AG08395 (cell line): ENCODE measurements around the gene PHAF1.

ENCODE experiments used
- DNase-seq: peaks from one replicate; pipeline ENCODE4 v3.0.0; 2012; ENCODE audit warnings: mixed read lengths, low spot score

Gene PHAF1

DNA sequence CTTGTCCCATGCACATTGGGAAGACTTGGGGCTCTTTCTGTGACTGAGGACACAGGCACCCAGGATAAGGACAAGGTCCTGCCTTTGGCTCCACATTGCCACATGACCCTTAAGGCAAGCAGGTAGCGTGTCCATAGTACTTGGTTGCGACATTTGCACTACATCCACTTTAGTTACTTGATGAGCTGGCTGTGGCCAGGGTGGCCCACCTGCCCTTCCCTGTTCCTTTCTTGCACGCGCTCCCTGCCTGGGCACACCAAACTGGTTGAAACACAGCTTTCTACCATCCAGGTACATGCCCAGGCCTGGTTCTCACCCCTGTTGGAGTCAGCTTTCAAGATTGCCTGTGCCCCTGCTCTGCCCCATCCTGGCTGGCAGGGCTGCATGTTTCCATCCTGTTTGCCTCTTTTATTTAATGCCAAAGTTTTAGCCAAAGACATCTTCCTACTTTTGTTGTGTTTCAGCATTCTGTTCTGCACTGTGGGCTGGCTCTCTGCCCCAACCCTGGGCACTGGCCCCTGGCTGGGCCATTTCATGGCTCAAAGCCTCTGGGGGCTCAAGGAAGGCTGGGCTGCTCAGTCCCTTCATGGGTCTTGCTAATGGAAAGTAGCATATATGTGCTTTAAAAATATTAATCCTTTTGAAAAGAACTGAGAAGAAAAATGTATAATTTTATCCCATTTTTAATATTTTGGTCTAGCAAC is 37.8 kb downstream of the PHAF1 start:
- no peak for DNase-seq

DNA sequence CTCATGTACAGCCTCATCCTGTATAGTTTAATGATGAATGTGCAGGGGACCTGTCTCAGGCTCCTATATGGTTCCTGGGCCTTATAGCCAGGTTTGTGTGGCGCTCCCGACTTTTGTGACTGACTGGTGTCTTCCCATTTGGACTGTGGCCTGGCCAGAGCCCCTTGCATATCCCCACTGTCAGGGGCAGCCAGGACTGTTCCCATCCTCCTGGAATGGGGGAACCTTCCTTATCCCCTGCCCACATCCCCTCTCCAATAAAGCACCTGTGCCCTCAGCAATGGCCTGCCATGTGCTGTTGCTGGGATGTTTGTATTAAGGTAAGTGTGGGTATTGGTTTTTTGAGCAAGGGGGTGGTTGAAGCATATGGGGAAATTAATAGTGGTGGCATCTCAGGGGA is 38.5 kb downstream of the PHAF1 start:
- no peak for DNase-seq

GRCh38 chr16:67148656-67149275 is 39.0 kb downstream of the PHAF1 start:
- no peak for DNase-seq

- no peak for DNase-seq
Measured at GRCh38 chr16:67149276-67150046, 39.7 kb downstream of the PHAF1 start.

DNA sequence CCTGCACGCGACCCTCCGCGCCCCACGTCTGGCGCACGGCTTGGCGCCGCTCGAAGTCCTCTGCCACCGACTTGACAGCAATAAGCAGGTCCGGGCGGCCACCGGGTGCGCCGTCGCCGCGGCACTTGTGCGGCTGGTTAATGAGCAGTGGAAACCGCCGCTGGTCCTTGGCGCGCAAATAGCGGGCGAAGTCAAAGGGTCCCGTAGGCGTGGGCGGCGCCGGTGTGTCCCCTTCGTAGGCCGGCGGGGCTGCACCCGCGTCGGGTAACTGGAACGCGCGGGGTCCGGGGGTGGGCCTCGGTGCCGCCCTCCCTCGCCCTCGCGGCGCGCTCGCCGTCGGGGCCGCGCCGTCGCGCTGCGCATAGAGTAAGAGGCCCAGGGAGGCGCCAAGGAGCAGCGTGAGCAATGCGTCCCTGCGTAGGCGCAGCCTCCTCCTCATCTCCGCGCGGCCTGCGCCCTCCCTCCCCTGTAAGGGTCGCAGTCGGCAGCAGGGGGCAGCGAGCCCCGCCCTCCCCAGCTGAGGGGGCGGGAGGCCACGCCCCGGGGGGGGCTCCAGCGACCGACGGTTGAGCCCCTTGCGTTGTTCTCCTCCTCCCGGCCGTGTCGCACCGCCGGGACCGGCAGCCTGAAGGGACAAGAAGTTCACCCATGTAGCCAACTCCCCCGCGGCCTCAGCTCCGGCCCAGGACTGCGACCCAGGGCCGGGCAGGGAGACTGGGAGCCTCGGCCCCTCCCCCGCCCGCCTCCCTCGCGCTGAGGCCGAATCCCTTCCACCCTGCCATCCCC is 40.5 kb downstream of the PHAF1 start:
- peak; percentile 60 for DNase-seq

GRCh38 chr16:67150833-67151396 is 41.2 kb downstream of the PHAF1 start, which contains the start of gene B3GNT9:
Gene B3GNT9, minus strand, starts transcription at chr16:67150998. Its CDS starts 513 bp downstream, at chr16:67150485.
- peak; percentile 93 for DNase-seq

DNA sequence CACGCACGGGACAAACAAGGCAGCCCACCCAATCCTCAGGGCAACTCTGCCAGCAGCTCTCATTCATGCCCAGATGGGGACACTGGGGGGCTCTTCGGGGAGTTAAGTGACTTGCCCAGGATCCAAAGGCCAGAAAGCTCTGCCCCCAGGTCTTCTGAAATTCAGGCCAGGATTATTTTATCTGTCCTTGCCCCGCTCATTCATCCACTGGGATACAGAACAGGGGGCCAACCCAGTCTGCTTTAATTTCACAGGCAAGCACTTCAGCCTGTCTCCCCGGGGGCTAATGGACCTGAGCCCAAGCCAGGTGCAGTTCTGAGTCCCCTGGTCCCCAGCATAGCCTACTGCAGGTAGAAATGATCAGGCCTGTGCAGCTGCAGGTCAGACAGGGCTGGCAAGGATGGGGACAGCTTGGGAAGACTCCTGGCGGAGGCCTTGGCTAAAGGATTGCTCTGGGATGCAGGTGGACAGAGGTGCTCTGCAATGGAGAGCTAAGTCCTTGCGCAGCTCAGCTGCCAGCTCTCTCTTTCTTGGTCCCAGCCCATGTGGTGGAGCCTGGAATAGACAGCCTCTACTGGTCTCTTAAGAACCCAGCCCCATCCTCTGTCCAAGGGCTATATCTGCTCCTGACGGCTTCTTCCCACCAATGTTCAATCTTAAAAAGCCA is 41.8 kb downstream of the PHAF1 start:
- DNase-seq: no peak

DNA sequence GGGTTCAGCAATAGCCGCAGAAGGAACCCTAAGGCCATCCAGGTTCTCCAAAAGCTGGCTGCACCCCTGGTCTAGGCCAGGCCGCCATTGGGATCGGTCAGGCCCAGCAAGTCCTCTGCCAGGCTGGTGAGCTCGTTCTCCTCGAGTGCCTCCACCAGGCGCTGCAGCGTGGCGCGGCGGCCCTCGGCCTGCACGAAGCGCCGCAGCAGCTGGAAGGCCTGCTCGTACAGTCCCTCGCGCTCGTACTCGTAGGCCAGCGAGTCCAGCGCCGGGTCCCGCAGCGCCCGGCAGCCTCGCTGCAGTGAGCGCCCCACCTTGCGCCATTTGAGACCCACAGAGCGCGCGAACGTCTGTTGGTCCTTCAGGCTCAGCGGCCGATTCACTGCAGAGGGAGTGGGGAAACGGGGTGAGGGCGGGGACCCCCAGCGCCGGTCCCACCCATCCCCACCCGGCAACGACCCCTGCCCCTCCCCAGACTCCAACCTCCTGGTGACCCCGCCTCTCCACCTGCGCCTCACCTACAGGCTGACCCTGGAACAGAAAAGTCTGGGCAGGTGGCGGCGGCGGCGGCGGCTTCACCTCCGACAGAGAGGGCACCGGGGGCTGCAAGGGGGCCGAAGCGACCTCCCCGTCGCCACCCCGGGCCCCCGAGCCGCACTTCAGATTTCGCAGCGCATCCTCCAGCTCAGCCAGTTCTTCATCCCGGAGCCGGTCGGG is 45.0 kb downstream of the PHAF1 start:
- no peak for DNase-seq

DNA sequence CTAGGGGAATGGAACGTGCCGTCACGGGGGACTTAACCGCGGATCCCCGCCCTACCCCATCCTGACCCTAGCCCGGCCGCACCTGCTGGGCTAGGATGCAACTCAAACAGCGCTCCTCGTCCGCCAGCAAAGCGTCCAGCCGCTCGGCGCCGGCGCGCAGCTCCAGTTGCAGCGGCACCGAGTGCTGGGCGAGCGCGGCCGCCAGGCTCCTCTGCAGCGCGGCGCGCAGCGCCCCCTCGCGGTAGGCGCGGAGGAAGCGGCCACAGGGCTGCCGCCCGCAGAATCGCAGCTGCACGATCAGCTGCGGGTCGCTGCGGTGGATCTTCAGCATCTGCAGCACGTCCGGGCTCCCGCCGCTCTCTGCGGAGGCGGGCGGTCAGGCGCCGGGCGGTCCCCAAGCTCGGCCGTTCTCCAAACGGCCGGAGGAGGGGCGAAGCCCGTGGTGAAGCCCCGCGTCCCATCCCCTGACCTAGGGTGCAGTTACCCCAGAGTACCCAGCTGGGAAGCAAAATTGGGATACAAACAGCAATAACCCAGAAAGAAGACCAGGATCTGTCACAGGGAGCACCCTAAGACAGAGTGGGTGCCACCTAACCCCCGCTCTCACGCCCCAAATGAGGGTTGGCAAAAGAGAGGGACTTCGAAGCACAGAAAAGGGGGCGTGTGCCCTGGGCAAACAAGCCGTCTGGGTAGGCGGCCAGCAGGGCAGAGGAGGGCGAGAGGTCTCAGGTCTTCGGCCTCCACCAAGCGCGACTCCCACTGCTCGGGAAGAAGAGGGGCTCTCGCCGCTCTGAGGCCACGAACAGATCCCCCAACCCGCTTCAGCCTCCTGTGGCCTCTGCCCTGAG is 45.8 kb downstream of the PHAF1 start:
- peak; percentile 88 for DNase-seq

DNA sequence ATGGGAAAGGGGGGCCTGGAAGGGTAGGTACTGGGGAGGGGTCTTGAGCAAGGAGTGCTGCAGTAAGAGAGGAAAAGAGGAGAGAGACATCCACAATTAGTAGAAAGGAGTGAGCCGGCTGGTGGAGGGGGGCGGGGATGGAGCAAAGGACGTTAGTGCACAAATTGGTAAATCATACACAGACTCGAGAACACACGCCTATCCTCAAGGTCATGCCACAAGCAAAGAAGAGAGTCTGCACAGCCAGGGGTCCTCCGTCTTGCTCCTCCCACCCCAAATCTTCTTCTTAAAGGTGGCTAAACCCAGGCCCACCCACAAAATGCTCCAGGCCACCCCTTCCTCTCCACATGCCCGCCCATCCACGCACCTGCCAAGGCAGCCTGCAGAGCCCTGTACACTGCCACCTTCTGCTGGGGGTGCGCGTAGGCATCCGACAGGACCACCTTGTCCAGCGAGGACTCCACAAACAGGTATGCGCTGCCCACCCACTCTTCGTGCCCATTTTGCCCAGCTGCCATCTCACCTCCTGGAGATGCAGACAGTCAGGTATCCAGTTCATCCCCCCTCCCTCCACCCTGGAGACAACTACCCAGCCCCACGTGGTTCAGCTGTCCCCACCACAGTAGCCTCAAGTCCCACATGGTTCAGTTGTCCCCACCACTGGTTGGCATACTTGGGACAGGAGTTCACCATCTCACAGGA is 46.6 kb downstream of the PHAF1 start:
- no peak for DNase-seq

DNA sequence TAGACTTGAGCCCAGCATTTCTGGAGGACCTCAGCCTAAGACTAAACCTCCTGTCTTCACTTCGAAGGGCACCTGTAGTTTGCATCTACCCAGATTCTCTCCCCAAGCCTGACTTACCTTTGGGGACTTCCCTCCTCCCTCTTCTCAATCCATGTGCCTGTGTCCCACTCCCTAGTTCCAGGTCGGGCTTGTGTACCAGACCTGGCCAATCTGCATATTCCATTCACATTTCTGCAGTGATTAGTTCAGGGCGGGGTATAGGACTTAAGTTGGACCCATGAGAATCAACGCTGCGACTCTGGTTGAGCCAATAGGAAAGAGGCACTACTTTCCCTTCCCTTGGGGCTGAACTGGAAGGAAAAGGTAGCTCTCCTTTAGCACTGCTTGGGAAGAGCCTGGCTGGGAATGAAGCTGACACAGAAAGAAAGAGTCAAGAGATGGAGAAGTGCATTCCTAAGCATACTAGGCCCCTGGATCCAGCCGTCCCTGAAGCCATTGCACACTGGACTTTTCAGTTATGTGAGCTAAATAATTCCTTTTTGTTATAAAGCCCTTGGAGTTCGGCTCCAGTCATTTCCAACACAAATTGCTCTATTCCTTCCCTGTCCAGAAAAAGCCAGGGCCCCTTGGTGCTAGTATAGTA is 47.5 kb downstream of the PHAF1 start:
- no peak for DNase-seq

DNA sequence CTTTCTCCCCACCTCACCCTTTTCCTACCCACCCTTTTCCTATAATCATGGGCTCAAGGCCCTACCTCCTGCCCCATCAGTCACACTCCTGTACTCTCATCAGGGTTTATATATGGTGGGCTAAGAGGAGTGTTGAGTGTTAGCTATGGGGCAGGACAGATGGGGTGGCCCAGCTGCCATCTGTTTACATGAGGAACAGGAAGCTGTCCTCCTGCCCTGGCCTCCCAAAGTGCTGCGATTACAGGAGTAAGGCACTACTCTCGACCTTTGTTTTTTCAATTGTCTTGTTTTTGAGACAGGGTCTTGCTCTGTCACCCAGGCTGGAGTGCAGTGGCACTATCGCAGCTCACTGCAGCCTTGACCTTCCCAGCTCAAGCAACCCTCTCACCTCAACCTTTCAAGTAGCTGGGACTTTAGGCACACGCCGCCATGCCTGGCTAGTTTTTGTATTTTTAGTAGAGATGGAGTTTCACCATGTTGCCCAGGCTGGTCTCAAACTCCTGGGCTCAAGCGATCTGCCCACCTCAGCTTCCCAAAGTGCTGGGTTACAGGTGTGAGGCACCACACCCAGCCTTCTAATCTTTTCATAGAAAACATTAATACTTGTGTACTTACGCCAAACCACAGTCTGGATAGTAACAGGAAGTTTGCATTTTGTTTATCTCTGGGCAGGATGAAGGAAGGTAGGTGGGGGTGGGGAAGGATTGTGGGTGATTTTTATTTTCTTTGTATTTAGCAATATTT is 48.3 kb downstream of the PHAF1 start:
- no peak for DNase-seq

DNA sequence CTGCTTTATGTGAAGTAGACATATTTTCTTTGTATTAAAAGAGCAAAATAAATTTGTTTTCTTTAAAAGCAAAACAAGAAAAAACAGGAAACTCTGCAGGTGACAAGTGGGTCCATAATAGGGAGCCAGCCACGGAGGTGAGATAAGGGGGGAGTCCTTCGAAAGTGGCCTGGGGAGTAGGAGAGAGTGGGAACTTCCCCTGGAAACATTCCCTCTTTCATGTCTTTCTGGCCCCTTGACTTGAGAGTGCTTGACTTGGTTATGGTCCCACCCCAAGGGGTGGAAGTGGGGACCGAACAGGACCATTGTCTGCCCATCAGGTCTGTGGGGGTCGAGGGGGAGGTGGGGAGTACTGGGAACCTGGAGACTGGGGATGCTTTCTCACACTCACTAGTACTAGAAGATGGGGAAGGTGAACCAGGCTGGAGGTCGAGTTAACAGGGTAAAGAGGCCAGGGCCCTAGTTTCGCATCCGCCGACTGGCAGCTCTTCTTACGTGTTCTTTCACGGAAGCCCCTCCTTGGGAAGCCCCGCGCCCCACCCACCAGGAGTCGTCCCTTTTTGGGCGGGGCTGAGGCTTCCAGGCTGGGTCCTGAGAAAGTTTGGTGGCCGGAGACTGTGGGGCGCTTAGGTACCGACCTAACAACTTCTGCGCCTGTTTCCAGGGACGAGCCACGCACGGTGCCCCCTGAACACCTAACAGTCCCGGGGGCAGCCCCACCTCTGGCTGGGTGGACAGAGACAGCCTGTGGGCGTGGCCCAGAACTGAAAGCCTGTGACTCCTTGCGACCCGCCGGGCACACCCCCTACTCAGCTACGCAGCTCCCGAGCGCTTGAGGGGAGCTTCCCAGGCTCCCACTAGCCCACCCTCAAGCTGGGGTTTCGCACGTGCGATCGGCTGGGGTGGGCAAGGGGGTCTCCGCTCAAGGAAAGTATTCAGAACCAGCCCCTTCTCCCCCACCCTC is 49.2 kb downstream of the PHAF1 start:
- no peak for DNase-seq

DNA sequence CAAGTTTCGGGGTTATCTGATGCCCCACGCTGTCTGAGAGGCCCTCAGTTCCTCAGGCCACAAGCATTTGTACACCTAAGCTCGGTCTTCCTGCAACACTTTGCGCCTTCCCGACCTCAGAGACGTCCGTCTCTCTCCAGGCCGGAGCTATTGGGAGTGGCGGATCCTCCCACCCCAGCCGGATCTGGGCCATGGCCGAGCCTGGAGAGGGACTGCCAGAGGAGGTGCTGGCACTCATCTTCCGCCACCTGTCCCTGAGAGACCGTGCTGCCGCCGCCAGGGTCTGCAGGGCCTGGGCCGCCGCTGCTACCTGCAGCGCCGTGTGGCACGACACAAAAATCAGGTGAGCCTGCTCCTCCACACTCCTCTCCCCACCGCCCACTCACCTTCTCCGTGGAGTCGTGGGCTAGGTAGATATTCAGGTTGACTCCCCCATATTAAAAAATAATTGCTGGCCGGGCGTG is 51.9 kb downstream of the PHAF1 start:
- no peak for DNase-seq

DNA sequence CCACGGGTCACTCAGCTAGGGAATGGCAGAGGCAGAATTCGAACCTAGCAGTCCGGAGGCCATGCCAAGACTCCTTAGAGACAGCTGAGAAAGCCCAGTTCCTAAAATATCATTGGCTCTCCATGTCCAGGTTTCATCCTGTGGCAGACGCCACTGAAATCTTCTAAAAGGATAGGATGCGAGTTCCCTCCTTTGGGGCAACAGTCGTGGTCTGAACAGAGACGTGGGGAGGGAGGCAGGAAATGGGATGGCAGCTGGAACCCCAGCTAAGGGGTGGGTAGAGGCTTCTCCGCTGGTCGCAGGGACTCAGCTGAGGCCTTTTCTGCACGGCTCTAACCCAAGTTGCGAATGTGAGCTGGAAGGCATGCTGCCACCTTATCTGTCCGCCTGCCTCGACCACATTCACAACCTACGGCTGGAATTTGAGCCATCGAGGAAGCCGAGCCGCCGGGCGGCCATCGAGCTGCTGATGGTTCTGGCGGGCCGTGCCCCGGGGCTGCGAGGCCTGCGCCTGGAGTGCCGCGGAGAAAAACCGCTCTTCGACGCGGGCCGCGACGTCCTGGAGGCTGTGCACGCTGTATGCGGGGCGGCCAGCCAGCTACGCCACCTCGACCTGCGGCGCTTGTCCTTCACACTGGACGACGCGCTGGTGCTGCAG is 52.9 kb downstream of the PHAF1 start:
- DNase-seq: no peak
